Sigmoid colon (tissue), 4 donors: ENCODE results near the gene TSEN15.

Experiments used
- EP300 ChIP-seq, 4 donors: sonication (generic); formaldehyde crosslinking; IDR thresholded peaks; one replicate each; pipeline ENCODE4 v1.6.1; 2017; ENCODE audit warnings: antibody characterized with exemption in 4 of 4
- POLR2A ChIP-seq, 2 donors: fragments of 450-650 bp; IDR thresholded peaks; one replicate each; pipeline ENCODE4 v1.6.1; 2016; ENCODE audit warnings: antibody characterized with exemption in 2 of 2, mild to moderate bottlenecking in 2 of 2, moderate library complexity in 2 of 2
- POLR2AphosphoS5 ChIP-seq, 4 donors: sonication (generic); formaldehyde crosslinking; IDR thresholded peaks; one replicate each; pipeline ENCODE4 v1.6.1; 2017; ENCODE audit warnings: antibody characterized with exemption in 4 of 4
- TF ChIP-seq, protein P1 (sequence below), 4 experiments: fragments of 450-650 bp in 3 of 4; fragments of 200-600 bp in 1 of 4; IDR thresholded peaks; one replicate each; pipeline ENCODE4 v1.5.1; 2016 to 2019; ENCODE audit warnings: antibody characterized with exemption in 4 of 4, mild to moderate bottlenecking in 3 of 4, moderate library complexity in 2 of 4

DNA sequence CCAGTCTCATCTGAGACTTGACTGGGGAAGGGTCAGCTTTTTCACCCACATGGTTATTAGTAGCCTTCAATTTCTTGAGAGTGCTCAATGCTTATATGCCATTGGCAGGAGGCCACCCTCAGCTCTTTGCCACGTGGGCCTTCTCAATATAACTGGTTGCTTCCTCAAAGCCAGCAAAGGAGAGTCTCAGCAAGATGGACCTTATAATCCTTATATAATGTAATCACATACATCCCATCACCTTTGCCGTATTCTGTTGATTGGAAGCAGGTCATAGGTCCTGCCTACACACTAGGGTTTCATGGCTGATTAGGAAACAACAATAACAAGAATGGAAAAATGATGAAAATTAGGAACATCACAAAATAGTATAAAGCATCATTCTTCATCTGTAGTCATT lies 22.9 kb downstream of the TSEN15 start:
- TF ChIP-seq POLR2AphosphoS5 (IDR thresholded peaks at IDR 0.05) (no peak), POLR2A (IDR thresholded peaks at IDR 0.05) (no peak), EP300 (IDR thresholded peaks at IDR 0.05) (no peak)
- TF ChIP-seq, protein P1, sequence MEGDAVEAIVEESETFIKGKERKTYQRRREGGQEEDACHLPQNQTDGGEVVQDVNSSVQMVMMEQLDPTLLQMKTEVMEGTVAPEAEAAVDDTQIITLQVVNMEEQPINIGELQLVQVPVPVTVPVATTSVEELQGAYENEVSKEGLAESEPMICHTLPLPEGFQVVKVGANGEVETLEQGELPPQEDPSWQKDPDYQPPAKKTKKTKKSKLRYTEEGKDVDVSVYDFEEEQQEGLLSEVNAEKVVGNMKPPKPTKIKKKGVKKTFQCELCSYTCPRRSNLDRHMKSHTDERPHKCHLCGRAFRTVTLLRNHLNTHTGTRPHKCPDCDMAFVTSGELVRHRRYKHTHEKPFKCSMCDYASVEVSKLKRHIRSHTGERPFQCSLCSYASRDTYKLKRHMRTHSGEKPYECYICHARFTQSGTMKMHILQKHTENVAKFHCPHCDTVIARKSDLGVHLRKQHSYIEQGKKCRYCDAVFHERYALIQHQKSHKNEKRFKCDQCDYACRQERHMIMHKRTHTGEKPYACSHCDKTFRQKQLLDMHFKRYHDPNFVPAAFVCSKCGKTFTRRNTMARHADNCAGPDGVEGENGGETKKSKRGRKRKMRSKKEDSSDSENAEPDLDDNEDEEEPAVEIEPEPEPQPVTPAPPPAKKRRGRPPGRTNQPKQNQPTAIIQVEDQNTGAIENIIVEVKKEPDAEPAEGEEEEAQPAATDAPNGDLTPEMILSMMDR (IDR thresholded peaks at IDR 0.05): no peak
